CD4-positive, alpha-beta T cell treated with Interleukin-21 for 1 hour (primary cell): Measurements from ENCODE around the gene CROCC2.

Experiments used
- DNase-seq: peaks from one replicate; pipeline ENCODE4 v3.0.0-alpha.2; 2020

The CROCC2 gene

GRCh38 chr2:240876035-240876474, 30.1 kb upstream of the CROCC2 start:
- DNase-seq = no peak

GRCh38 chr2:240876475-240877251, 29.5 kb upstream of the CROCC2 start:
- no peak for DNase-seq

- DNase-seq = no peak
Measured at GRCh38 chr2:240877460-240878340, 28.4 kb upstream of the CROCC2 start.

GRCh38 chr2:240878341-240878936, 27.7 kb upstream of the CROCC2 start:
- DNase-seq = no peak

- no peak for DNase-seq
Measured at GRCh38 chr2:240879105-240879504, 27.0 kb upstream of the CROCC2 start.

- no peak for DNase-seq
Measured at GRCh38 chr2:240881913-240882312, 24.2 kb upstream of the CROCC2 start.

GRCh38 chr2:240884221-240884620, 21.9 kb upstream of the CROCC2 start:
- no peak for DNase-seq

- no peak for DNase-seq
Measured at GRCh38 chr2:240884745-240885144, 21.4 kb upstream of the CROCC2 start.

GRCh38 chr2:240885566-240885965, 20.6 kb upstream of the CROCC2 start:
- DNase-seq = no peak

GRCh38 chr2:240886023-240886565, 20.0 kb upstream of the CROCC2 start:
- DNase-seq = no peak

- no peak for DNase-seq
Measured at GRCh38 chr2:240886678-240887609, 19.2 kb upstream of the CROCC2 start.

- DNase-seq = no peak
Measured at GRCh38 chr2:240887631-240888030, 18.5 kb upstream of the CROCC2 start.

- no peak for DNase-seq
Measured at GRCh38 chr2:240888130-240888889, 17.8 kb upstream of the CROCC2 start.

GRCh38 chr2:240888890-240889573, 17.1 kb upstream of the CROCC2 start:
- DNase-seq = no peak

GRCh38 chr2:240889601-240890560, 16.3 kb upstream of the CROCC2 start:
- DNase-seq = no peak

- DNase-seq = no peak
Measured at GRCh38 chr2:240890691-240891090, 15.4 kb upstream of the CROCC2 start.

- no peak for DNase-seq
Measured at GRCh38 chr2:240891492-240892340, 14.4 kb upstream of the CROCC2 start.

GRCh38 chr2:240892356-240892755, 13.8 kb upstream of the CROCC2 start:
- DNase-seq = no peak
